Erythroblast (primary cell): ENCODE data around the gene CYP4F3.

Source experiments
- GATA1 ChIP-seq: IDR thresholded peaks from 2 replicates; pipeline ENCODE4 v1.6.1; 2011; ENCODE audit warnings: low read depth, mild to moderate bottlenecking, control low read depth, low read length, moderate library complexity
- POLR2A ChIP-seq: IDR thresholded peaks from 2 replicates; pipeline ENCODE4 v1.6.1; 2011; ENCODE audit warnings: mild to moderate bottlenecking, low read length

DNA sequence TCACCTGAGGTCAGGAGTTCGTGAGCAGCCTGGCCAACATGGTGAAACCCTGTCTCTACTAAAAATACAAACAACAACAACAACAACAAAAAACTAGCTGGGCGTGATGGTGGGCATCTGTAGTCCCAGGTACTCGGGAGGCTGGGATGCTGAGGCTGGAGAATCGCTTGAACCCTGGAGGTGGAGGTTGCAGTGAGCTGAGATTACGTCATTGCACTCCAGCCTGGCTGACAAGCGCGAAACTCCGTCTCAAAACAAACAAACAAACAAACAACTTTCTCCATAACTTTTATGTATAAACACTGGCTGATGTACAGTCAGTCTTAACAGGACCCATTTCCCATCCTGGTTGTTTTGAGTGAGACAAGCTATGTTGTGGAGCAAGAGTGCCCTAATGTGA is 31.4 kb upstream of the CYP4F3 start:
- TF ChIP-seq POLR2A, result no peak
- TF ChIP-seq GATA1, result no peak
